GM18502 (cell line): ENCODE data around the gene SGO2.
"Not testable (repeated sequence)": the region's sequence is repeated elsewhere in the genome, so short reads cannot be mapped to it uniquely, and the experiment has no call there.

Source experiments
- ATAC-seq: cut with Tn5 transposase; IDR thresholded peaks from one replicate; pipeline ENCODE4 v1.9.1; 2021; ENCODE audit warnings: mild to moderate bottlenecking; ENCODE audit not compliant: unreplicated experiment, poor library complexity

Gene SGO2

GRCh38 chr2:200617156-200618053 lies 91.4 kb downstream of the SGO2 start:
- no peak for ATAC-seq

GRCh38 chr2:200618054-200618419 lies 92.0 kb downstream of the SGO2 start:
- ATAC-seq, result no peak

- no peak for ATAC-seq
Observed at GRCh38 chr2:200618590-200619021, 92.6 kb downstream of the SGO2 start.

- no peak for ATAC-seq
Observed at GRCh38 chr2:200619279-200619678, 93.3 kb downstream of the SGO2 start.

- ATAC-seq, result no peak
Observed at GRCh38 chr2:200620606-200621390, 94.8 kb downstream of the SGO2 start.

GRCh38 chr2:200622106-200622505 lies 96.1 kb downstream of the SGO2 start:
- no peak for ATAC-seq

GRCh38 chr2:200624026-200624425 lies 98.0 kb downstream of the SGO2 start:
- ATAC-seq, result no peak

GRCh38 chr2:200624658-200625057 lies 98.7 kb downstream of the SGO2 start:
- no peak for ATAC-seq

- ATAC-seq, result no peak
Observed at GRCh38 chr2:200625282-200625681, 99.3 kb downstream of the SGO2 start.

GRCh38 chr2:200625958-200626363 lies 100.0 kb downstream of the SGO2 start:
- ATAC-seq, result no peak

GRCh38 chr2:200627110-200627770 lies 101.2 kb downstream of the SGO2 start:
- ATAC-seq, result no peak

GRCh38 chr2:200628461-200628860 lies 102.5 kb downstream of the SGO2 start:
- ATAC-seq, result not testable (repeated sequence)

- ATAC-seq, result no peak
Observed at GRCh38 chr2:200631287-200631686, 105.3 kb downstream of the SGO2 start.
